H1 (cell line): ENCODE data around the gene MDK. TPM values are rescaled to one million over a fixed set of nuclear protein-coding genes. Genes with fewer than 3 reads are reported as not detected.

Experiments
- CTCF ChIA-PET: fragments of 300-600 bp; sonication (Branson Sonifier 250); formaldehyde crosslinking; loops from one replicate; lab custom pipeline; 2021; ENCODE audit not compliant: partially characterized antibody; lab: Charles Lee
- POLR2A ChIA-PET: fragments of 300-600 bp; sonication (Branson Sonifier 250); formaldehyde crosslinking; loops from one replicate; lab custom pipeline; 2021; ENCODE audit warnings: inconsistent platforms; ENCODE audit not compliant: partially characterized antibody; lab: Charles Lee
- DNase-seq, 2 experiments: peaks; one replicate each; pipeline versions ENCODE4 v3.0.0 to v3.0.0-alpha.2; 2010 to 2022; ENCODE audit warnings: low spot score in 2 of 2, low read depth in 1 of 2, mixed read lengths in 1 of 2
- FAIRE-seq: peaks from 2 replicates; lab custom pipeline; 2011; peaks lifted over from hg19 to GRCh38; lab: Jason Lieb, UNC
- H2AFZ ChIP-seq: 2 replicates; pipeline ENCODE4 v1.8.1; 2012; ENCODE audit warnings: low read length, inconsistent platforms
- H2AK5ac ChIP-seq: 2 replicates; pipeline ENCODE4 v1.6.1; 2013; ENCODE audit warnings: low read depth, low read length
- H2BK120ac ChIP-seq: replicated peaks from 2 replicates; pipeline ENCODE3; 2013; ENCODE audit warnings: low read depth, low read length, inconsistent platforms
- H2BK12ac ChIP-seq: 2 replicates; pipeline ENCODE4 v1.6.1; 2013; ENCODE audit warnings: low read depth, low read length
- H2BK15ac ChIP-seq: 2 replicates; pipeline ENCODE4 v1.6.1; 2013; ENCODE audit warnings: low read length
- H2BK20ac ChIP-seq: 2 replicates; pipeline ENCODE4 v1.6.1; 2013; ENCODE audit warnings: low read length
- H2BK5ac ChIP-seq: 2 replicates; pipeline ENCODE4 v1.6.1; 2013; ENCODE audit warnings: low read depth, low read length
- H3K14ac ChIP-seq: 2 replicates; pipeline ENCODE4 v1.6.1; 2013; ENCODE audit warnings: inconsistent platforms; ENCODE audit not compliant: insufficient read length
- H3K18ac ChIP-seq: 2 replicates; pipeline ENCODE4 v1.6.1; 2013; ENCODE audit warnings: low read length; ENCODE audit errors: extremely low read depth
- H3K23ac ChIP-seq: 2 replicates; pipeline ENCODE4 v1.6.1; 2013; ENCODE audit warnings: inconsistent platforms; ENCODE audit not compliant: insufficient read length
- H3K23me2 ChIP-seq: 2 replicates; pipeline ENCODE4 v1.6.1; 2013; ENCODE audit warnings: low read depth, low read length
- H3K27ac ChIP-seq: 2 replicates; pipeline ENCODE4 v1.6.1; 2011; ENCODE audit warnings: low read depth, low read length, inconsistent platforms
- H3K27me3 ChIP-seq, 4 experiments: replicated peaks in 1 of 4; 1 replicate in 1 of 4; 2 replicates in 3 of 4; pipeline versions ENCODE4 v1.6.1 to v1.8.1; 2011 to 2013; ENCODE audit warnings: low read length in 3 of 4, mild to moderate bottlenecking in 3 of 4, inconsistent platforms in 2 of 4, mixed read lengths in 2 of 4, moderate library complexity in 1 of 4; ENCODE audit not compliant: control insufficient read depth in 3 of 4, insufficient read depth in 3 of 4; ENCODE audit errors: extremely low read depth in 1 of 4
- H3K36me3 ChIP-seq, 4 experiments: 2 replicates each; pipeline versions ENCODE4 v1.6.1 to v1.8.1; 2011 to 2013; ENCODE audit warnings: mild to moderate bottlenecking in 4 of 4, low read length in 3 of 4, moderate library complexity in 2 of 4, control low read depth in 1 of 4, inconsistent platforms in 1 of 4; ENCODE audit not compliant: insufficient read depth in 4 of 4, control insufficient read depth in 2 of 4
- H3K4ac ChIP-seq: replicated peaks from 2 replicates; pipeline ENCODE3; 2013; ENCODE audit warnings: low read length, low read depth, mixed read lengths, inconsistent platforms; ENCODE audit not compliant: insufficient read length
- H3K4me1 ChIP-seq, 4 experiments: replicated peaks in 1 of 4; 1 replicate in 1 of 4; 2 replicates in 3 of 4; pipeline versions ENCODE4 v1.6.1 to v1.8.1; 2011 to 2013; ENCODE audit warnings: low read length in 3 of 4, inconsistent platforms in 2 of 4, mixed read lengths in 1 of 4; ENCODE audit not compliant: insufficient read depth in 4 of 4, control insufficient read depth in 3 of 4
- H3K4me2 ChIP-seq, 2 experiments: 2 replicates each; pipeline versions ENCODE4 v1.6.1 to v1.8.1; 2011 to 2013; ENCODE audit warnings: low read depth in 2 of 2, low read length in 2 of 2, control low read depth in 1 of 2, inconsistent platforms in 1 of 2, mild to moderate bottlenecking in 1 of 2; ENCODE audit not compliant: insufficient read depth in 1 of 2
- H3K4me3 ChIP-seq, 4 experiments: fragments of 200-600, 300-600 bp in 1 of 4; sonication (generic), shearing (Covaris generic), sonication (Bioruptor Twin) in 1 of 4; 2 replicates each; pipeline versions ENCODE4 v1.5.1 to v1.8.1; 2011 to 2016; ENCODE audit warnings: low read length in 4 of 4, low read depth in 3 of 4, control low read depth in 2 of 4, inconsistent platforms in 2 of 4, mild to moderate bottlenecking in 2 of 4, mixed read lengths in 1 of 4, moderate library complexity in 1 of 4; ENCODE audit not compliant: insufficient read depth in 2 of 4; ENCODE audit errors: extremely low read depth in 1 of 4
- H3K56ac ChIP-seq: replicated peaks from 2 replicates; pipeline ENCODE3; 2013; ENCODE audit warnings: low read depth, mild to moderate bottlenecking, mixed read lengths, low read length, inconsistent platforms; ENCODE audit not compliant: insufficient read length
- H3K79me1 ChIP-seq: 2 replicates; pipeline ENCODE4 v1.6.1; 2013; ENCODE audit warnings: low read depth, low read length, control low read depth
- H3K79me2 ChIP-seq, 2 experiments: 2 replicates each; pipeline versions ENCODE4 v1.6.1 to v1.8.1; 2012 to 2013; ENCODE audit warnings: low read length in 2 of 2, mild to moderate bottlenecking in 2 of 2, inconsistent platforms in 1 of 2; ENCODE audit not compliant: insufficient read depth in 2 of 2, control insufficient read depth in 1 of 2
- H3K9ac ChIP-seq, 4 experiments: replicated peaks in 1 of 4; 1 replicate in 1 of 4; 2 replicates in 3 of 4; pipeline versions ENCODE4 v1.6.1 to v1.8.1; 2011 to 2013; ENCODE audit warnings: low read depth in 3 of 4, low read length in 3 of 4, control low read depth in 2 of 4, mild to moderate bottlenecking in 2 of 4, moderate library complexity in 2 of 4, inconsistent platforms in 1 of 4; ENCODE audit errors: extremely low read depth in 1 of 4
- H3K9me3 ChIP-seq, 2 experiments: 2 replicates each; pipeline versions ENCODE4 v1.6.1 to v1.8.1; 2012 to 2013; ENCODE audit warnings: mild to moderate bottlenecking in 2 of 2, moderate library complexity in 2 of 2, control low read depth in 1 of 2, inconsistent platforms in 1 of 2, low read depth in 1 of 2, low read length in 1 of 2, mixed read lengths in 1 of 2; ENCODE audit not compliant: insufficient read depth in 2 of 2
- H4K20me1 ChIP-seq, 2 experiments: replicated peaks in 1 of 2; 2 replicates each; pipeline versions ENCODE3 to v1.8.1; 2011 to 2013; ENCODE audit warnings: inconsistent platforms in 2 of 2, low read length in 2 of 2, mild to moderate bottlenecking in 1 of 2; ENCODE audit not compliant: insufficient read depth in 2 of 2, control insufficient read depth in 1 of 2
- H4K5ac ChIP-seq: 2 replicates; pipeline ENCODE4 v1.6.1; 2013; ENCODE audit warnings: low read length, low read depth, mixed read lengths, inconsistent platforms; ENCODE audit not compliant: insufficient read length
- H4K8ac ChIP-seq: 2 replicates; pipeline ENCODE4 v1.8.0; 2013; ENCODE audit warnings: mild to moderate bottlenecking, moderate library complexity, low read length, inconsistent platforms; ENCODE audit not compliant: insufficient read depth; ENCODE audit errors: extremely low read depth
- H4K91ac ChIP-seq: replicated peaks from 2 replicates; pipeline ENCODE3; 2013; ENCODE audit warnings: low read length, mixed read lengths, inconsistent platforms; ENCODE audit not compliant: insufficient read length
- BACH1 ChIP-seq: IDR thresholded peaks from 2 replicates; pipeline ENCODE4 v1.6.1; 2012; ENCODE audit warnings: low read length, improper control_type of control experiment
- WGBS, 2 experiments: shearing (Covaris generic) in 1 of 2; methylation state at CpG; one replicate each; pipeline versions ENCODE4 v1.1.6 to v1.1.7; 2013 to 2015; ENCODE audit warnings: low lambda C conversion rate in 2 of 2, mixed read lengths in 2 of 2, inconsistent platforms in 1 of 2, low coverage in 1 of 2, missing lambda C conversion rate in 1 of 2; ENCODE audit not compliant: insufficient replicate concordance in 2 of 2, insufficient coverage in 1 of 2, insufficient read length in 1 of 2; ENCODE audit errors: extremely low coverage in 1 of 2, missing lambda C conversion rate in 1 of 2; 5-methylcytosine and 5-hydroxymethylcytosine counted together
- polyA plus RNA-seq, 7 experiments: library from polyadenylated mRNA; depleted of rRNA in 3 of 7; stranded (reverse) in 5 of 7; unstranded in 2 of 7; fragments of >200 nt in 5 of 7; fragments of 200-250 nt in 2 of 7; gene quantifications; 1 replicate in 5 of 7; 2 replicates in 1 of 7; 4 replicates in 1 of 7; pipeline versions ENCODE4 v1.2.1 to v1.2.3, GENCODE V29; 2011 to 2013; ENCODE audit warnings: missing spikeins in 2 of 7, mixed read lengths in 2 of 7
- total RNA-seq: library from RNA; stranded (reverse); fragmentation: NEBNext Ultra II Directional; extraction: Animal tissue kit (Norgen Biotek cat#: 25700); gene quantifications from 2 replicates; pipeline ENCODE4 v1.2.1, GENCODE V29; 2021
- TF ChIP-seq, protein P1 (sequence below): IDR thresholded peaks from 2 replicates; pipeline ENCODE4 v1.6.1; 2012; ENCODE audit warnings: low read length, inconsistent platforms

Gene MDK
- total and polyA plus RNA-seq, 2 of the 8 experiments (the other 6 are each of a cell fraction or from before 2014, with no cell fraction given), result 309 to 606 TPM

DNA sequence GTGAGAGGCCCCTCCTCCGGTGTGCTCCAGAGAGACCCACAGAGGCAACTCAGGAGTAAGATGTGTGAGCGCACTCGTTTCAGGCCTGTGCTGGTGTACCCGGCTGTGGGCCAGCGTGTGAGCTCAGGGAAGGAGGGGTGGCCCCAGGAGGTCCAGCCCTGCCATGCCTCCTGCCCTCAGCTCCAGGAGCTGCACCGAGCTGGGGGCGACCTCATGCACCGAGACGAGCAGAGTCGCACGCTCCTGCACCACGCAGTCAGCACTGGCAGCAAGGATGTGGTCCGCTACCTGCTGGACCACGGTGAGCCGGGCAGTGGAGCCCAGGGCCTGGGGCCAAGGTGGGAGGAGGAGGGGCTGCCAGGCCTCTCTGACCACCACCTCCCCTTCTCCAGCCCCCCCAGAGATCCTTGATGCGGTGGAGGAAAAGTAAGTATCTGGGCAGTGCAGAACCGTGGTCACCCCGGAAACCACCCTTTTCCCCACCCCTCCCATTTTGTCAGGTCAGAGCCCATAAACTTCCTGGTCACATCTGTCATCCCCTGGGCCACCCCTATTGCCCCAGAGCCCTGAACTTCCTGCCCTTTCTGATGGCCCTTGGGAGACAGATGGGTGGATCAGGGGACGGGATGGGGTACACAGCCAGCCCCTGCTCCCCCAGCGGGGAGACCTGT is 2.5 kb upstream of the MDK start:
- Histone ChIP-seq H2AK5ac (no peak overlapping the region), H2BK120ac (no peak overlapping the region), H3K9ac (no peak overlapping the region), H3K27me3 (no peaks in the 10 kb centered on the region), H2BK5ac (no peak overlapping the region), H3K79me2 (no peaks in the 10 kb centered on the region; a peak in 1 of 4 replicates), H3K79me1 (no peaks in the 10 kb centered on the region), H4K8ac (no peak overlapping the region; the same call in 1 of the 2 replicates), H3K9me3 (no peaks in the 10 kb centered on the region), H3K27ac (no peak overlapping the region), H2AFZ (no peak overlapping the region), H3K4me2 (peak overlapping the region; percentile 69 to 94), H2BK12ac (no peak overlapping the region), H3K18ac (peak overlapping the region; percentile 60), H3K4me1 (peaks cover 0 to 16% (median 13%) of the 10 kb centered on the region in 4 experiments; a peak in 6 of 7 replicates), H3K56ac (no peak overlapping the region), H4K20me1 (peaks cover 15 to 22% of the 10 kb centered on the region in 2 experiments), H3K23ac (no peak overlapping the region), H3K23me2 (peaks cover 9% of the 10 kb centered on the region; the same call in 1 of the 2 replicates), H4K5ac (no peak overlapping the region), H2BK15ac (no peak overlapping the region), H3K36me3 (peaks cover 7 to 31% (median 20%) of the 10 kb centered on the region in 4 experiments; a peak in 4 of 8 replicates), H3K4me3 (peak overlapping the region in 1 of 4 experiments; percentile 95; a peak in 2 of 8 replicates), H4K91ac (no peak overlapping the region), H3K14ac (no peak overlapping the region), H2BK20ac (no peak overlapping the region), H3K4ac (no peak overlapping the region)
- FAIRE-seq (no peak), DNase-seq (no peak)
- CTCF ChIA-PET, result interaction anchor here (1.0 to 44.5 kb wide), 11 partner anchors 10 to 159 kb away, joined by 3 to 1004 read pairs (median 5); partner anchors contain the start of gene DGKZ
- POLR2A ChIA-PET, result interaction anchor here (0.8 to 3.8 kb wide), 8 partner anchors 10 to 135 kb away, joined by 3 to 35 read pairs (median 5); partner anchors contain the start of gene CHRM4
- no peak for TF ChIP-seq BACH1
- TF ChIP-seq, protein P1, sequence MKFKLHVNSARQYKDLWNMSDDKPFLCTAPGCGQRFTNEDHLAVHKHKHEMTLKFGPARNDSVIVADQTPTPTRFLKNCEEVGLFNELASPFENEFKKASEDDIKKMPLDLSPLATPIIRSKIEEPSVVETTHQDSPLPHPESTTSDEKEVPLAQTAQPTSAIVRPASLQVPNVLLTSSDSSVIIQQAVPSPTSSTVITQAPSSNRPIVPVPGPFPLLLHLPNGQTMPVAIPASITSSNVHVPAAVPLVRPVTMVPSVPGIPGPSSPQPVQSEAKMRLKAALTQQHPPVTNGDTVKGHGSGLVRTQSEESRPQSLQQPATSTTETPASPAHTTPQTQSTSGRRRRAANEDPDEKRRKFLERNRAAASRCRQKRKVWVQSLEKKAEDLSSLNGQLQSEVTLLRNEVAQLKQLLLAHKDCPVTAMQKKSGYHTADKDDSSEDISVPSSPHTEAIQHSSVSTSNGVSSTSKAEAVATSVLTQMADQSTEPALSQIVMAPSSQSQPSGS, result 0 out of 2 replicates have a peak, but pooled peaks have one; percentile 40
- WGBS, 2 experiments, result 85% methylated on average over 20 of the region's 20 CpGs; no CpG with 5 or more reads in 1 of the 2 experiments
